ENCODE results near the gene NEK9.

DNA sequence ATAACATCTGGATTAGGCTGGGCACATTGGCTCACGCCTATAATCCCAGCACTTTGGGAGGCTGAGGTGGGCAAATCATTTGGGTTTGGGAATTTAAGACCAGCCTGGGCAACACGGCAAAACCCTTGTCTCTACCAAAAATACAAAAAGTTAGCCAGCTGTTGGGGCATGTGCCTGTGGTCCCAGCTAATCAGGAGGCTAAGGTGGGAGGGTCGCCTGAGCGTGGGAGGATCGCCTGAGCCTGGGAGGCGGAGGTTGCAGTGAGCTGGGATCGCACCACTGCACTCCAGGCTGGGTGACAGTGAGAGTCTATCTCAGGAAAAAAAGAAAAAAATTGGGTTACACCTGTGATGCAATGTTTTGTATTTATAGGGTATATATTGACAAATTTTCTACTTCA, 5.3 kb downstream of the NEK9 start:
- TF ChIP-seq, protein P1, sequence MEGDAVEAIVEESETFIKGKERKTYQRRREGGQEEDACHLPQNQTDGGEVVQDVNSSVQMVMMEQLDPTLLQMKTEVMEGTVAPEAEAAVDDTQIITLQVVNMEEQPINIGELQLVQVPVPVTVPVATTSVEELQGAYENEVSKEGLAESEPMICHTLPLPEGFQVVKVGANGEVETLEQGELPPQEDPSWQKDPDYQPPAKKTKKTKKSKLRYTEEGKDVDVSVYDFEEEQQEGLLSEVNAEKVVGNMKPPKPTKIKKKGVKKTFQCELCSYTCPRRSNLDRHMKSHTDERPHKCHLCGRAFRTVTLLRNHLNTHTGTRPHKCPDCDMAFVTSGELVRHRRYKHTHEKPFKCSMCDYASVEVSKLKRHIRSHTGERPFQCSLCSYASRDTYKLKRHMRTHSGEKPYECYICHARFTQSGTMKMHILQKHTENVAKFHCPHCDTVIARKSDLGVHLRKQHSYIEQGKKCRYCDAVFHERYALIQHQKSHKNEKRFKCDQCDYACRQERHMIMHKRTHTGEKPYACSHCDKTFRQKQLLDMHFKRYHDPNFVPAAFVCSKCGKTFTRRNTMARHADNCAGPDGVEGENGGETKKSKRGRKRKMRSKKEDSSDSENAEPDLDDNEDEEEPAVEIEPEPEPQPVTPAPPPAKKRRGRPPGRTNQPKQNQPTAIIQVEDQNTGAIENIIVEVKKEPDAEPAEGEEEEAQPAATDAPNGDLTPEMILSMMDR (IDR thresholded peaks at IDR 0.05; ENCODE audit: low read depth, low read length) = no peak
- TF ChIP-seq POLR2A (IDR thresholded peaks at IDR 0.05; ENCODE audit: extremely low read depth, insufficient read length) (no peak), MYC (IDR thresholded peaks at IDR 0.05; ENCODE audit: low read depth, low read length) (no peak)
- TF ChIP-seq, protein P2, sequence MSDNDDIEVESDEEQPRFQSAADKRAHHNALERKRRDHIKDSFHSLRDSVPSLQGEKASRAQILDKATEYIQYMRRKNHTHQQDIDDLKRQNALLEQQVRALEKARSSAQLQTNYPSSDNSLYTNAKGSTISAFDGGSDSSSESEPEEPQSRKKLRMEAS (IDR thresholded peaks at IDR 0.05; ENCODE audit: low read depth, low read length) = no peak

Measured in NB4 (cell line).